Lower leg skin (tissue), 3 donors: ENCODE measurements around the gene GRXCR2.
"Not testable (repeated sequence)": the region's sequence is repeated elsewhere in the genome, so short reads cannot be mapped to it uniquely, and the experiment has no call there.

Experiments
- CTCF ChIP-seq, 3 donors: fragments of 450-650 bp; IDR thresholded peaks; one replicate each; pipeline ENCODE4 v1.5.1; 2016; ENCODE audit warnings: antibody characterized with exemption in 3 of 3, mild to moderate bottlenecking in 3 of 3, moderate library complexity in 2 of 3
- POLR2A ChIP-seq, 2 donors: fragments of 450-650 bp; IDR thresholded peaks; one replicate each; pipeline ENCODE4 v1.6.1; 2016 to 2017; ENCODE audit warnings: antibody characterized with exemption in 2 of 2, mild to moderate bottlenecking in 1 of 2, moderate library complexity in 1 of 2

- not testable (repeated sequence) for TF ChIP-seq CTCF, POLR2A (IDR thresholded peaks at IDR 0.05)
Observed at GRCh38 chr5:145891378-145891777, 18.6 kb upstream of the GRXCR2 start.
